GM21717 (cell line): Measurements from ENCODE around the gene NFKB1.

Experiments
- ATAC-seq: cut with Tn5 transposase; IDR thresholded peaks from one replicate; pipeline ENCODE4 v1.9.1; 2021; ENCODE audit warnings: mild to moderate bottlenecking, moderate library complexity; ENCODE audit not compliant: unreplicated experiment

Gene NFKB1

DNA sequence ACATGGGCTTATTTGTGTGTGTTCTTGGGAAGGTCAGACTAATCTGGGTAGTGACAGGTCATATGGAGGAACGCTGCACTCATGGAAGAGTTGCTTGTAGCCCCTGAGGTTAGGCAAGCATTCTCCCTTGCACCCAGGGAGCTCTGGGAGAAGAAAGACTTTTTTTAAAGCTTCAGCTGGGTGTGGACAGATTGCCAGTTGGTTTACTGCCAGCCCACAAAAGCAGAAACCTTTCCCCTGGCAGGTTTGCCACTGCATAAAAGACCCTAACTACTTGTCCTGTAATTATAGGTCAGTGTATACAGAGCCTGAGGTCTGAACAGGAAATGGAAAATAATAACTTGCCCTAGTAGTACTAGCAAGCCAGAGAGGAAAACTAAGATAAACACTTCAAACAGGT, 7.4 kb upstream of the NFKB1 start:
- ATAC-seq: no peak

DNA sequence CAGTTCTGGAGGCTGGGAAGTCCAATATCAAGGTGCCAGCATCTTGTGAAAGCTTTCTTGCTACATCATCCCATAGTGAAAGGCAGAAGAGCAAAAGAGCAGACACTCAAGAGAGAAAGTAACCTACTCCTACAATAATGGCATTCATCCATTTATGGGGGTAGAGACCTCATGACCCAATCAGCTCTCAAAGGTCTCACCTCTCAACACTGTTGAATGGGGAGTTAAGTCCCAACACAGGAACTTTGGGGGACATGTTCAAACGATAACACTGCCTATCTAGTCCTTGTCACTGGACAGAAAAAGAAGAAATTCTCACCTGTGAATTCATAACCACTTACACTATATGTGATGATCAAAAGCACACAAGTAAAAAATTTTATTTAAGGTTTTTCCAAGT, 6.6 kb upstream of the NFKB1 start:
- no peak for ATAC-seq

GRCh38 chr4:102497986-102498385, 3.2 kb upstream of the NFKB1 start:
- ATAC-seq: no peak

- ATAC-seq: no peak
Measured at GRCh38 chr4:102500352-102500695, 835 bp upstream of the NFKB1 start.

- peak; percentile 30 for ATAC-seq
Measured at GRCh38 chr4:102501447-102501696, 213 bp downstream of the NFKB1 start.

DNA sequence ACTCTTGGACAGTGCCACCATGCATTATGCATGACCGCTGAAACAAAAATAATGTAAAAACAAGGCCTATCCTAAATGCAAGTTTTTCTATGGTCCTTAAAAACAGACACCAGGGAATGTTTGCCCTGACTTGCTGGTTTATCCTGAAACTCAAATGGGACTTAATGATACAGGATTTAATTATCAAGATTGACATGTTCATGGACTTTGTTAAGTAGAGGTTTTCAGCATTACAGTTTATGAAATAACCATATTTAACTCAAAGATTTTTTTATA, 1.3 kb downstream of the NFKB1 start:
- ATAC-seq: no peak

DNA sequence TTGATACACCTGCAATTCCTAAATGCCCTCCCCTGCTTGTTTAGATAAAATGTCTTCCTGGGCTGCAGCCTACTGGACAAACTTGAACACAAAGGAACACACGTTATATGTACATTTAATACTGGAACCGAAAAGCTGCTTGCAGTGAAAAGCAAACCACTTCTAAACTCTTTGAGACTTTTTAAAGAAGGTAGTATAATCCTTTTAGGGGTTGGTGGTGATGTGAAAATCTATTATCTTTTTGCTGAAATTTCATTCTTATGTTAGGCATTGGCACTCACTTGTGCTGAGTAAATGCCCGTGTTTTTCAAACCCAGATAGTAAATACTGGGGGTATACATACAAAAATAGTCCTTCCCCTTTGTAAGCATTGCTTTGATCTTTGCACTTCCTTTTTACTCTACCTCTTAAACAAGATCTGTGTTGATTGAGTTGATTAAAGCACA, 2.2 kb downstream of the NFKB1 start:
- ATAC-seq: no peak

DNA sequence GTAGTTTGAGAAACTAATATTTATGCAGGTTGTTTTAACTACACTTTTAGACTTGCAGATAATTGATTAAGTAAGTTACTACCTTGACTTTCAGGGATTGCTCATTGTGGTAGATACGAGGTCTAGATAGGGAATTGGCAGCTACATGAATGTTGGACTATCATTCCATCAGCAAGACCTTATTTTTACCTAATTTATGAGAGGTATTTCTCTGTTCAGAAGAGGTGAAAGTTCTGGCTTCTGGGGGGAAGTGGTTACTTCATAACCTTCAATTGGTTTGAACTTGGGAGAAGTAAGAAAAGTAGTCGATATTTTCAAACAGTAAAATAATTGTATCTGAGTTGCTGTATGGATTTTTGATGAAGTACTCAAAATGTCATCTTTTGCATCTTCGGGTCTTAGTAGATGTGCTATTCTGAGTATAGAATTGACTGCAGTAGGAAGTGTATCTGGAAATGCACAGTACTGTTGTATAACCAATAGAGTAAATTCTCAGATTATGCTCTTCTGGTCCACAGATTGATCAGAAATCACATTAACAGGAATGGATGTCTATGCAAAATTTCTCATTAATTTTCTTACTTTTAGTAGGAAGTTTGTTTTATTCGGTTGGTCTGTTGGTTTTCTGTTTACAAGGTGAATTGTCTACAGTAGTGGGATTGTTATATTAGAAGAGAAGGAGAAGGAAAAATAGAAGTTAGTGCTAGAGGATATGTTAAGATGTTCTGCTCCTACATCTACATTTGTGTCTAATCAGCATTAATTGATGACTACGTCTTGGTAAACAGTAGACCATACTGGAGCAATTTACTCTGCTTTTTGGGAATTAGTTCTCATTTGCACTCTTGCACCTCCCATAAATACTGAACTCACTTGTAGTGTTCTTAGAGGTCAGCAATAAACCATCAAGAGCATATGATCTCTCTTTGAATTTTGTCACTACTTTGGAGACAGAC, 3.0 kb downstream of the NFKB1 start:
- ATAC-seq: no peak

- ATAC-seq: no peak
Measured at GRCh38 chr4:102504941-102505340, 3.8 kb downstream of the NFKB1 start.

DNA sequence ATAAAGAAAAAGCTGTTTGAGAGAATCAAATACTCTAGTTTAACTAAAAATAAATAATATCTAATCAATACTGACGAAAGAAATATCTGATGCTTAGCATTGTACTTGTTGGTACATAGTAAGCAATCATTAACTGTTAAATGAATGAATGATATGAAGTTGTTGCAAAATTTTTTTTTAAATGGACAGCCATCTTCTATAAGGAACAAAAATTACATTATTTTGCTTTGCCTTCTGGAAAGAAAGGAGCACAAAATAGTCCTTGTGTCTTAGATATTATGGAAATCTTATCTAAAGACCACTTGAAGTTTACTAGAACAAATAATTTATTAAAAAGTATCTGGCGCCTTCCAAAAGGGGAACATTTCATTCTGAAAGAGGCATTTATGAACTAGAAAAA, 4.5 kb downstream of the NFKB1 start:
- ATAC-seq: no peak

GRCh38 chr4:102506523-102506922, 5.4 kb downstream of the NFKB1 start:
- ATAC-seq: no peak

GRCh38 chr4:102511830-102512605, 10.9 kb downstream of the NFKB1 start:
- ATAC-seq: no peak

DNA sequence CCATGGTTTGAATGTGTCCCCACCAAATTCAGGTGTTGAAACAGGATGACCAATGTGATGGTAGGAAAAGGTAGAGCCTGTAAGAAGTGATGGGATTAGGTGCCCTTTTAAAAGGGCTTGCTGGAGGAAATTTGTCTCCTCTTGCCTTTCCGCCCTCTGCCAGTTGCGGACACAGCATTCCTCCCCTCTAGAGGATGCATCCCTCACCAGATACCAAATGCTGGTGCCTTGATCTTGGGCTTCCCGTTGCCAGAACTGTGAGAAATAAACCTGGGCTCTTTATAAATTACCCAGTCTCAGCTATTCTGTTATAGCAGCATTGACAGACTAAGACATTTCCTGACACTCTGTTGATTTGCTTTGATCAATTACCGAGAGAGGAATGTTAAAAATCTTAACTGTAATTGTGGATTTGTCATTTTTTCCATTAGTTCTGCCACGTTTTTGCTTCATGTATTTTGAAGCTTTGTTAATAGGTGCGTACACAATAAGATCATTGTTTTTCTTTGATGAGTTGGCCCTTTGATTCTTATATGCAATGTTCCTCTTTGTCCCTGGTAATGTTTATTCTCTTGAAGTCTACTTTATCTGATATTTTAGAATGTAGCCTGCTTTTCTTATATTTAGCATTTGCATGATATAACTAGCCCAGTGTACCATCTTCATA, 13.3 kb downstream of the NFKB1 start:
- no peak for ATAC-seq

DNA sequence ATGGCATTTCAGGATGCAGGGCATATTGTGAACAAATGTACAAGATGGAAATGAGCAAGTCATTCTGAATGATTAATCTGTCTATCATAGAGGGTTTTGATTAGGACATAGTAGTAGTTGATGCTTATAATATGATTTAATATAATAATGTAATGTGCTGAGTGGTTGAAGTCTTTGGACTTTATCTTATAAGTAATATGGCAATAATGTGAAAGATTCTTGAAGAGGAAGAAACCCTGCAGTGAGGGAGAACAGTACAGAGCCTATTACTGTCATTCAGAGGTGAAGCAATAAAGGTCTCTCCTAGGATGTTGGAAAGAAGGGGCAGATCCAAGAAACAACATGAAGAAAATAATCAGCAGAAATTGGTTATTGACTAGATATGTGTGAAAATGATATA, 16.6 kb downstream of the NFKB1 start:
- ATAC-seq: no peak

GRCh38 chr4:102518703-102519131, 17.6 kb downstream of the NFKB1 start:
- no peak for ATAC-seq

DNA sequence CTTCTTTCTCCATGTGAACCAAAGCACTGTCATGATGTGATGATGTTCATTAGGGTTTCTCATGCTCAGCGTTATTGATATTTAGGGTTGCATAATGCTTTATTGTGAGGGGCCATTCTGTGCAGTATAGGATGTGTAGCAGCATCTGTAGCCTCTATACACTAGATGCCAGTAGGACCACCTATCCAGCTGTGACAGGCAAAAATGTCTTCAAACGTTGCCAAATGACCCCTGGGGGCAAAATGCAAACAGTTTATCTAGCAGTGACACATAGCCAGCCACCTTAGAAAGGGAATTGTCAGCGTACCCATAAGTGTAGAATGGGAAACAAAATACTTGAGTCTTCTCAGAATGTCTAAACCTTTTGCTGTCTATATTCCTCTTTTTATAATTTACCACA, 18.8 kb downstream of the NFKB1 start:
- ATAC-seq: no peak

DNA sequence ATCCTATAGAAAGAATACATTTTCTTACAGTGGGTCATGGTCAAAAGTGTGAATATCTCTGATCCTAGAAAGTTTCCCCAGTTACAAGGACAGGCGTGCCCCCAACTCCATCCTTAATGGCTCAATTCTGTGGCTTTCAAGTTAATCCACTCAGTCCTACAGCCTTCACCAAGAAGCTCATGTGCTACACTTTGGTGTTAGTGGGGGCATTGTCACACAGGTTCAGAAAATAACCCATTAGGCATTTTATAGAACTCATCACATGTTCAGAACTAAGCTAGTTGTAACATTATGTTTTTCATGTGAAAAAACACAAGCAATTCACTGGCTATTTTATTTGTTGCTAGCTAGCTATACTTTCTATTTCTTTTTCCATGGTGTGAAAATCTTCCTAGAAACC, 20.4 kb downstream of the NFKB1 start:
- no peak for ATAC-seq

GRCh38 chr4:102522031-102522440, 20.9 kb downstream of the NFKB1 start:
- no peak for ATAC-seq

DNA sequence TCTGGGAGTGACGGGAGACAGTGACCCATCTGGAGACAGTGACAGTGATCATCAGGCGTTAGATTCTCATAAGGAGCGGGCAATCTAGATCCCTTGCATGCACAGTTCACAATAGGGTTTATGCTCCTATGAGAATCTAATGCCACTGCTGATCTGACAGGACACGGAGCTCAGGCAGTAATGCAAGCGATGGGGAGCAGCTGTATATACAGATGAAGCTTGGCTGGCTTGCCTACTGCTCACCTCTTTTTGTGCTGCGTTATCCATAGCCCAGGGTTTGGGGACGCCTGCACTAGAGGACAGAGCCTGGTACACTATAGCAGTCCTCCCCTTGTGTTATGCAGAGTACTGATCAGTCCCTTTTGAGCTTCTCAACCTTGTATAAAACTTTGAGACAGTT, 23.5 kb downstream of the NFKB1 start:
- no peak for ATAC-seq

DNA sequence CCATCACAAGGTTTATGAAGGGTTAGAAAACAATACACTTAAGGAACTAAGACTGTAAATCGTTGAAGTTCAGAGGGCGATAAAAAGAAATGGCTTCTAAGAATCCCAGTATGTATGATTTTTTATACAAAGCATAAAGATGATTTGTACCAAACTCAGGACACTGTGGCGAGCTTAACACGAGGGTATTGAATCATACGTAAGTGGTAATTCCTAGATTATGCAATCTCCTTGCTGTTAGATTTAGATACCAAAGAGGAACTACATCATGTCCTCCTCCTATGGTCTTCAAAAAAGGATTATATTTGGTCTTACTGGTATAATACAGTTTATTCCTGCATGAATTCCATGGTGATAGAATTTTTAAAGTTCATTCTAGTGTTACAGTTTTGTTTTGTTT, 23.9 kb downstream of the NFKB1 start:
- ATAC-seq: no peak

- ATAC-seq: no peak
Measured at GRCh38 chr4:102525504-102525903, 24.3 kb downstream of the NFKB1 start.

DNA sequence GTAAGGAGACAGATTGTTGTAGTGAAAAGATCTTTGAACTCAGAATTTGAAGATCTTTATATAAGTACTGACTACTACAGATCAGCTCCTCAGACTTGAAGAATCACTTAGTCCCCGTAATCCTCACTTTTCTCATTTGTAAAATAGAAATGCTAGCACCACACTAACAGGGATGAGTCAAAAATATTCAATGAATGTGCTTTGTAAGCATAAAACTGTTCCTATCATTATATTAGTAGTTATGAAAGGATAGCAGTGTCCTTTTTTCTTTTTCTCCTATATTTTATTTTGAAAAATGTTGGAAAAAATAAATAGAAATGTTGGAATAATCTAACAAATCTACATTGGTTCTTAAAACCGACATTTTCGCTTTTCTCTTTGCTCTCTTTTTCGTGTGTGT, 25.4 kb downstream of the NFKB1 start:
- no peak for ATAC-seq
